Kidney (tissue), 14 donors: ENCODE results near the gene SSNA1. TPM values are rescaled to one million over a fixed set of nuclear protein-coding genes. Genes with fewer than 3 reads are reported as not detected.

ENCODE experiments used
- DNase-seq, 5 donors: peaks; one replicate each; pipeline ENCODE4 v3.0.0-alpha.2; 2013 to 2020
- FAIRE-seq: peaks from 2 replicates; lab custom pipeline; 2012; peaks lifted over from hg19 to GRCh38; lab: Jason Lieb, UNC
- H3K27ac ChIP-seq, 2 donors: one replicate each; pipeline ENCODE4 v1.7.0; 2013; ENCODE audit warnings: low read depth in 2 of 2, low read length in 2 of 2, inconsistent platforms in 1 of 2
- H3K27me3 ChIP-seq: one replicate; pipeline ENCODE4 v1.7.1; 2013; ENCODE audit warnings: low read length, inconsistent platforms; ENCODE audit not compliant: control insufficient read depth, insufficient read depth
- H3K36me3 ChIP-seq, 3 donors: one replicate each; pipeline versions ENCODE4 v1.7.0 to v1.7.1; 2013; ENCODE audit warnings: low read length in 3 of 3, control low read depth in 1 of 3, inconsistent platforms in 1 of 3; ENCODE audit not compliant: insufficient read depth in 3 of 3, control insufficient read depth in 2 of 3
- H3K4me1 ChIP-seq, 3 donors: one replicate each; pipeline versions ENCODE4 v1.7.0 to v1.7.1; 2013; ENCODE audit warnings: low read length in 3 of 3, inconsistent platforms in 1 of 3, low read depth in 1 of 3; ENCODE audit not compliant: control insufficient read depth in 2 of 3, insufficient read depth in 2 of 3
- H3K4me3 ChIP-seq, 3 donors: one replicate each; pipeline versions ENCODE4 v1.7.0 to v1.8.1; 2013; ENCODE audit warnings: low read length in 3 of 3, control low read depth in 1 of 3, inconsistent platforms in 1 of 3
- H3K9ac ChIP-seq, 3 donors: one replicate each; pipeline versions ENCODE4 v1.7.0 to v1.7.1; 2013; ENCODE audit warnings: low read length in 3 of 3, control low read depth in 1 of 3, inconsistent platforms in 1 of 3
- H3K9me3 ChIP-seq, 3 donors: one replicate each; pipeline versions ENCODE4 v1.7.0 to v1.7.1; 2013; ENCODE audit warnings: low read length in 3 of 3, control low read depth in 1 of 3, inconsistent platforms in 1 of 3; ENCODE audit not compliant: control insufficient read depth in 2 of 3, insufficient read depth in 1 of 3
- intact Hi-C: fragments of 100-400 bp; cut with DNase I; formaldehyde crosslinking; loops from one replicate; pipeline ENCODE4 v1.11.1; 2022
- polyA plus RNA-seq: library from polyadenylated mRNA; stranded (reverse); fragments of 350-450 nt; fragmentation: Illumina TruSeq; extraction: RNeasy Lipid Tissue Mini Kit (QIAGEN cat#74804); gene quantifications from one replicate; pipeline ENCODE4 v1.2.3, GENCODE V29; 2014; ENCODE audit warnings: low read depth, low replicate concordance; ENCODE audit not compliant: insufficient read depth
- total RNA-seq: library from RNA; stranded (reverse); fragmentation: NEBNext Ultra II Directional; extraction: Animal tissue kit (Norgen Biotek cat#: 25700); gene quantifications from one replicate; pipeline ENCODE4 v1.2.1, GENCODE V29; 2021
- TF ChIP-seq, protein P1 (sequence below): IDR thresholded peaks from 3 replicates; pipeline ENCODE4 v1.5.1; 2012; ENCODE audit warnings: mild to moderate bottlenecking, moderate library complexity, borderline replicate concordance; ENCODE audit not compliant: insufficient read depth; ENCODE audit errors: extremely low read depth
- donor health status: control.
- donor health status: control.
- donor health status: control.
- donor health status: control.
- donor health status: control.
- donor health status: DM: yes; HTN: yes; CAD: no.
- donor health status: Normal renal cell carcinoma (clear cell type).

The SSNA1 gene
- total and polyA plus RNA-seq, 2 donors from 2014 or later = 52.5 to 131 TPM

- no peaks in the 10 kb centered on the region for H3K36me3 ChIP-seq
- peaks cover 0 to 2% (median 0%) of the 10 kb centered on the region in 3 donors for H3K4me1 ChIP-seq
- TF ChIP-seq, protein P1, sequence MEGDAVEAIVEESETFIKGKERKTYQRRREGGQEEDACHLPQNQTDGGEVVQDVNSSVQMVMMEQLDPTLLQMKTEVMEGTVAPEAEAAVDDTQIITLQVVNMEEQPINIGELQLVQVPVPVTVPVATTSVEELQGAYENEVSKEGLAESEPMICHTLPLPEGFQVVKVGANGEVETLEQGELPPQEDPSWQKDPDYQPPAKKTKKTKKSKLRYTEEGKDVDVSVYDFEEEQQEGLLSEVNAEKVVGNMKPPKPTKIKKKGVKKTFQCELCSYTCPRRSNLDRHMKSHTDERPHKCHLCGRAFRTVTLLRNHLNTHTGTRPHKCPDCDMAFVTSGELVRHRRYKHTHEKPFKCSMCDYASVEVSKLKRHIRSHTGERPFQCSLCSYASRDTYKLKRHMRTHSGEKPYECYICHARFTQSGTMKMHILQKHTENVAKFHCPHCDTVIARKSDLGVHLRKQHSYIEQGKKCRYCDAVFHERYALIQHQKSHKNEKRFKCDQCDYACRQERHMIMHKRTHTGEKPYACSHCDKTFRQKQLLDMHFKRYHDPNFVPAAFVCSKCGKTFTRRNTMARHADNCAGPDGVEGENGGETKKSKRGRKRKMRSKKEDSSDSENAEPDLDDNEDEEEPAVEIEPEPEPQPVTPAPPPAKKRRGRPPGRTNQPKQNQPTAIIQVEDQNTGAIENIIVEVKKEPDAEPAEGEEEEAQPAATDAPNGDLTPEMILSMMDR = no peak
- DNase-seq = no peak
- intact Hi-C loops = no loop called here
- H3K27me3 ChIP-seq = no peaks in the 10 kb centered on the region
- no peaks in the 10 kb centered on the region for H3K9me3 ChIP-seq
- H3K27ac ChIP-seq = no peak overlapping the region
- FAIRE-seq = no peak
- H3K9ac ChIP-seq = no peak overlapping the region
- H3K4me3 ChIP-seq = no peak overlapping the region
These were observed 13.7 kb upstream of the SSNA1 start for GRCh38 chr9:137174722-137175293.

DNA sequence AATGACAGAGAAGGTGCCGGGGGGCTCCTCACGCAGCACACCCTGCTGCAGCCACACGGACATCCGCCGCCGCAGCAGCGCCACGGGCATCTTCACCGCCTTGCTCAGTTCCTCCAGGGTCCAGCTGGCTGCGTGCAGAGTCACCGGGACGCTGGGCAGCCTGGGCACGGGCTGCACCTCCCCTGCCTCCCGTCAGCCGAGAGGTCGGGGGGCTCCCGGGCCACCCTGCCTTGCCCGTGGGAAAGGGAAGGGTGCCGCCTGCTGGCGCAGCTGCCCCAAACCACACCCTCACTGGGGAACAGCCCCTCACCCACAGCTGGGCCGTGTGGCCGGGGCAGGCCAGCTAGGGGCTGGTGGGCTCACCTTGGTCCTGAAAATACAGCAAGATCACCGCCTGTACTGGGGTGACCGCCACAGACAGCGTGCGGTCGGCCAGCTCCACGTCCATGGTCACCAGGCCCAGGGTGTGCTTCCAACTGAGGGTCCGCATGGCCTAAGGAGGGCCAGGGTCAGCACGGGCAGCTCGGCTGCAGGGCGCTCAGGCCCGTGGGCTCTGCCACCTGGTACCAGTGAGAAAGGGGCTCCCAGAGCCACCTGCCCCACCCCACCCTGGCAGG, 13.0 kb upstream of the SSNA1 start:
- H3K27ac ChIP-seq = no peak overlapping the region
- H3K9ac ChIP-seq = no peak overlapping the region
- H3K27me3 ChIP-seq = no peaks in the 10 kb centered on the region
- TF ChIP-seq, protein P1 = no peak
- peaks cover 0 to 2% (median 0%) of the 10 kb centered on the region in 3 donors for H3K4me1 ChIP-seq
- no peaks in the 10 kb centered on the region for H3K9me3 ChIP-seq
- FAIRE-seq (no peak), DNase-seq (no peak)
- peaks cover 0 to 2% (median 0%) of the 10 kb centered on the region in 3 donors for H3K36me3 ChIP-seq
- H3K4me3 ChIP-seq = no peak overlapping the region
- intact Hi-C loops = no loop called here

GRCh38 chr9:137176302-137177182, 11.9 kb upstream of the SSNA1 start:
- Histone ChIP-seq H3K27me3 (no peaks in the 10 kb centered on the region), H3K4me3 (no peak overlapping the region), H3K36me3 (peaks cover 0 to 8% (median 7%) of the 10 kb centered on the region in 3 donors), H3K4me1 (peaks cover 0 to 2% (median 0%) of the 10 kb centered on the region in 3 donors), H3K27ac (no peak overlapping the region), H3K9me3 (no peaks in the 10 kb centered on the region), H3K9ac (no peak overlapping the region)
- TF ChIP-seq, protein P1 = peak; percentile 45
- intact Hi-C loops = no loop called here
- DNase-seq (no peak), FAIRE-seq (no peak)
